GM13976 (cell line): ENCODE results near the gene CARD18.
"Not testable (repeated sequence)": the region's sequence is repeated elsewhere in the genome, so short reads cannot be mapped to it uniquely, and the experiment has no call there.

Source experiments
- DNase-seq: peaks from one replicate; pipeline ENCODE4 v3.0.0; 2012; ENCODE audit warnings: low spot score
- CTCF ChIP-seq: IDR thresholded peaks from 2 replicates; pipeline ENCODE4 v1.5.1; 2012; ENCODE audit warnings: borderline replicate concordance, mild to moderate bottlenecking; ENCODE audit not compliant: insufficient read depth; ENCODE audit errors: extremely low read depth, missing control alignments, control extremely low read depth
- in situ Hi-C: fragments of 300-500 bp; cut with MboI; formaldehyde crosslinking; loops from one replicate; pipeline ENCODE4 v1.12.0; 2022; ENCODE audit warnings: low sequenced_read_pairs, mixed read lengths, inconsistent platforms; ENCODE audit not compliant: unreplicated experiment

Gene CARD18

GRCh38 chr11:105111145-105111944 is 28.2 kb downstream of the CARD18 start:
- in situ Hi-C loops, result no loop called here
- DNase-seq, result no peak
- no peak for TF ChIP-seq CTCF

- no peak for DNase-seq
- in situ Hi-C loops, result no loop called here
- TF ChIP-seq CTCF, result no peak
Observed at GRCh38 chr11:105110688-105111030, 28.9 kb downstream of the CARD18 start.

GRCh38 chr11:105109855-105110687 is 29.5 kb downstream of the CARD18 start:
- no peak for TF ChIP-seq CTCF

GRCh38 chr11:105109321-105109720 is 30.2 kb downstream of the CARD18 start:
- TF ChIP-seq CTCF, result no peak
- in situ Hi-C loops, result no loop called here
- no peak for DNase-seq

More at GRCh38 chr11:105109855-105110687, 29.5 kb downstream of the CARD18 start:
- in situ Hi-C loops, result no loop called here
- DNase-seq, result no peak

GRCh38 chr11:105108247-105108646 is 31.3 kb downstream of the CARD18 start:
- TF ChIP-seq CTCF, result no peak
- in situ Hi-C loops, result no loop called here
- DNase-seq, result no peak

- DNase-seq, in situ Hi-C loops: not testable (repeated sequence)
Observed at GRCh38 chr11:105107226-105107825, 32.2 kb downstream of the CARD18 start.
